ENCODE results near the gene RGS6.

GRCh38 chr14:71883094-71883493 is 49.1 kb upstream of the RGS6 start:
- TF ChIP-seq, protein P1, sequence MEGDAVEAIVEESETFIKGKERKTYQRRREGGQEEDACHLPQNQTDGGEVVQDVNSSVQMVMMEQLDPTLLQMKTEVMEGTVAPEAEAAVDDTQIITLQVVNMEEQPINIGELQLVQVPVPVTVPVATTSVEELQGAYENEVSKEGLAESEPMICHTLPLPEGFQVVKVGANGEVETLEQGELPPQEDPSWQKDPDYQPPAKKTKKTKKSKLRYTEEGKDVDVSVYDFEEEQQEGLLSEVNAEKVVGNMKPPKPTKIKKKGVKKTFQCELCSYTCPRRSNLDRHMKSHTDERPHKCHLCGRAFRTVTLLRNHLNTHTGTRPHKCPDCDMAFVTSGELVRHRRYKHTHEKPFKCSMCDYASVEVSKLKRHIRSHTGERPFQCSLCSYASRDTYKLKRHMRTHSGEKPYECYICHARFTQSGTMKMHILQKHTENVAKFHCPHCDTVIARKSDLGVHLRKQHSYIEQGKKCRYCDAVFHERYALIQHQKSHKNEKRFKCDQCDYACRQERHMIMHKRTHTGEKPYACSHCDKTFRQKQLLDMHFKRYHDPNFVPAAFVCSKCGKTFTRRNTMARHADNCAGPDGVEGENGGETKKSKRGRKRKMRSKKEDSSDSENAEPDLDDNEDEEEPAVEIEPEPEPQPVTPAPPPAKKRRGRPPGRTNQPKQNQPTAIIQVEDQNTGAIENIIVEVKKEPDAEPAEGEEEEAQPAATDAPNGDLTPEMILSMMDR (IDR thresholded peaks at IDR 0.05; ENCODE audit: low read depth, low read length, poor library complexity, severe bottlenecking), result no peak
- no peak for TF ChIP-seq EZH2phosphoT487 (IDR thresholded peaks at IDR 0.05; ENCODE audit: borderline replicate concordance, low read length)

All from DOHH2 (cell line).